ENCODE data around the gene ERFE.

Gene ERFE

DNA sequence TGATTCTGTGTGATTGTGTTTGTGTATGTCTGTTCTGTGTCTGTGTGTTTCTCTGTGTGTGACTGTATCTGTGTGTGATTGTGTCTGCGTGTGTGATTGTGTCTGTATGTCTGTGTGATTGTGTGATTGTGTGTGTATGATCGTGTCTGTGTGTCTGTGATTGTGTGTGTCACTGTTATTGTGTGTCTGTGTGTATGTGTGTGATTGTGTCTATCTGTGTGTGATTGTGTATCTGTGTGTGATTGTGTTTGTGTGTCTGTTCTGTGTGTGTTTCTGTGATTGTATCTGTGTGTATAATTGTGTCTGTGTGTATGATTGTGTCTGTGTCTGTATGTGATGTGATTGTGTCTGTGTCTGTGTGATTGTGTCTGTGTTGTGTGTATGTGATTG, 32.0 kb upstream of the ERFE start:
- DNase-seq: no peak

DNA sequence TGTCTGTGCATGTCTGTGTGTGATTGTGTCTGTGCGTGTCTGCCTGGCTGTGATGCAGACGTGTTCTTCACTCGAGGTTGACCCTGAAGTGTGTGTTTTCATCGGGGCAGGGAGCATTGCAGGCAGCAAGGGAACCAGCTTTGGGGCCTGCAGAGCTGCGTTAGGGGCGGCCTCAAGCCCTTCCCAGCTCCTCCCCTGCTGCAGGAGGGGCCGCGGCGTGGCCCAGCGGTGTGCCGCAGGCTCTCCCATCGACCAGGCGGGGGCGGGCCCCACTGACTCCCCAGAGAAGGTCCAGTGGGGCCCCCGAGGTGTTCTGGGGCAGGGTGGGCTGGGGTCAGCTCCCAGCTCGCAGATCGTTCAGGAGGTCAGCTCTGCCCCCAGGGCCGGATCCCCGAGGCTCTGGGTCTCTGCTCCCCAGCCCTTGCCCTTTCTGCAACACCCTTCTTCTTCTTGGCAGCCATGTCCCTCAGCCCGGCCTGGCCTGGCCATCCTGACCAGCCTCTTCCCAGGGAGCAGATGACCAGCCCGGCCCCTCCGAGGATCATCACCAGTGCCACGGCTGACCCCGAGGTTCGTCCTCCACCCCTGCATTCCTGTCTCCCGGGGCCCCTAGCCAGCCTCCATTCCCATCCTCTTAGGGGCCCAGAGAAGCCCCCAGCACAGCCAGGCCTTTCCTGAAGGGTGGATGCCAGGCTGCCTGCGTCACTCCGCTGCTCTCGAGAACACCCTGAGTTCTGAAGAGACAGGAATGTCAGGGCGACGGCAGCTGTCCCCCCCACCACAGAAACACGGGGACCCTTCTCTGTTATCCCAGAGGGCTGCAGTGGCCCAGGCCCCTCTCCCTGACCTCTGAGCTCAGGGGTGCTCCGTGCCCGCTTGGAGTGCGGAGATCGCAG, 31.4 kb upstream of the ERFE start:
- DNase-seq: no peak

DNA sequence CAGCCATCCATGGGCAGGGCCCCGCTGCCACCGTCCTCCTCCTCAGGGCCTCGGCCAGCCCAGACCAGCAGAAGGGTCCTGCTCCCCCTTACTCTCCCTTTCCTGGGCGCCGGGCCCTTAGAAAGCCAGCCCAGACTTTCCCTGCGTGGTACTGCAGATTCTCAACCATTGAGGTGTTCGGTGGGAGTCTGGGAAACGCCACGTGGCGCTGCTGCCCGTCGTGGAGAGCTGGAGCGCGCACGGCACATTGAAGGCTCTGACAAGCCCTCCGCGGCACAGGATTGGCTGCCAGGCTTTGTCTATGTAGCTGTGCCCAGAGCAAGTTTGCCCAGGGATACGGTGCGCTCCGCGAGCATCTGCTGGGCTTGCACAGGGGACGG, 30.7 kb upstream of the ERFE start:
- DNase-seq: no peak

DNA sequence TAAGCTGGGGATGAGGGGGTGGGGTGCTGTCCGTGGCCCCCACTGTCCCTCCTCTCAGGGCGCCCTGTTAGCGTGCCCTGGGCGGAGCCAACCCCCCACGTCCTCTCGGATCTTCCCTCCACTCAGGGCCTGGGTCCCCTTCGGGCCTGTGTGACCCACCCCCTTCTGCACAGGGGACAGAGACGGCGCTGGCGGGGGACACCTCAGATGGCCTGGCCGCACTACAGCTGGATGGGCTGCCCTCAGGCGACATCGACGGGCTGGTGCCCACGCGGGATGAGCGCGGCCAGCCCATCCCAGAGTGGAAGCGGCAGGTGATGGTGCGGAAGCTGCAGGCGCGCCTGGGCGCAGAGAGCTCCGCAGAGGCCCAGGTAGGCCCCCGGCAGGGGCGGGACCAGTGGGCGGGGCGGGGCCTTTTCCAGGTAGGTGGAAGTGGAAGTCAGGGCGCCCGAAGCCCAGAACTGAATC, 30.2 kb upstream of the ERFE start:
- no peak for DNase-seq

DNA sequence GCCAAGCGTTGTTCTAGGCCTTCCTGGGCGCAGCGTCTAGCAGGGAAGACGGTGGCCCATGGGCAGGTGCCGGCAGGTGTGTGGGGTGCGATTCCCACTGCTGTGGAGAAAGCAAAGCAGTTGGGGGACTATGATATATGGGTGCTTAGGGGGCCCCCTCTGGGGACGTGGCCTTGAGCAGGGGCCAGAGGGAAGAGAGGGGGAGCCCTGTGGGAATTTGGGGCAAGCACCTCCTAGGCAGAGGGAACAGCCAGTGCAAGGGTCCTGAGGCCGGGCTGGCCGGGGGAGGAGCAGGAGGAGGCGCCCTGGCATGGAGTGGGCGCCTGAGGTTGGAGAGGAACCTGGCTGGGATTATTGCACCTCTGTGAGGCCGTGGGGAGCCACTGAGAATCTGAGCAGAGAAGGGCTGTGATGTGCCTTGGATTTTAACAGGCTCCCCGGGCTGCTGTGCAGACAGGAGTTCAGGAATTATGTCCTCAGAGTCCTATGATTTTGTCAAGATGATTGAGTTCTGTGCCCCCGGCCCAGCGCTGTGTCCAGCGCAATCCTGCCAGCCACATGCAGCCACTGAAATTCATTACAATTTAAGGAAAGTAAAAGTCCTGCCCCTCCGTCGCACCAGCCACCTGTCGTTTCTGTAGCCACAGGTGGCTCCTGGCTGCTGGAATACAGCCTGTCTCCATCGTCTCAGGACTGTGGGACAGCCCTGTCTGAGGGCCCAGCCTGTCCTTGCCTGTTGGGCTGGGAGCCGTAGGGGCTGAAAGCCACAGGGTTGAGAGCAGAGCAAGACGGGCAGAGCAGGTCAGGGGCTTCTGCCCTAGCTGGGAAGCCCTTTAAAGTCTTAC, 29.4 kb upstream of the ERFE start:
- no peak for DNase-seq

DNA sequence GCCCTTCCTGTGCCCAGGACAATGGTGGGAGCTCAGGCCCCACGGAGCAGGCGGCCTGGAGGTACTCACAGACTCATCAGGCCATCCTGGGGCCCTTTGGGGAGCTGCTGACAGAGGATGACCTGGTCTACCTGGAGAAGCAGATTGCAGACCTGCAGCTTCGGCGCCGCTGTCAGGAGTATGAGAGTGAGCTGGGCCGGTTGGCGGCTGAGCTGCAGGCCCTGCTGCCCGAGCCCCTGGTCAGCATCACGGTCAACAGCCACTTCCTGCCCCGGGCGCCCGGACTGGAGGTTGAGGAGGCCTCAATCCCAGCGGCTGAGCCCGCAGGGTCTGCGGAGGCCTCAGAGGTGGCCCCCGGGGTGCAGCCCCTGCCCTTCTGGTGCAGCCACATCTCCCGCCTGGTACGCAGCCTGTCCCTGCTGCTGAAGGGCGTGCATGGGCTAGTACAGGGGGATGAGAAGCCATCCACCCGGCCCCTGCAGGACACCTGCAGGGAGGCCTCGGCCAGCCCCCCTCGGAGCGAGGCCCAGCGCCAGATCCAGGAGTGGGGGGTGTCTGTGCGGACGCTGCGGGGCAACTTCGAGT, 28.6 kb upstream of the ERFE start:
- DNase-seq: no peak

DNA sequence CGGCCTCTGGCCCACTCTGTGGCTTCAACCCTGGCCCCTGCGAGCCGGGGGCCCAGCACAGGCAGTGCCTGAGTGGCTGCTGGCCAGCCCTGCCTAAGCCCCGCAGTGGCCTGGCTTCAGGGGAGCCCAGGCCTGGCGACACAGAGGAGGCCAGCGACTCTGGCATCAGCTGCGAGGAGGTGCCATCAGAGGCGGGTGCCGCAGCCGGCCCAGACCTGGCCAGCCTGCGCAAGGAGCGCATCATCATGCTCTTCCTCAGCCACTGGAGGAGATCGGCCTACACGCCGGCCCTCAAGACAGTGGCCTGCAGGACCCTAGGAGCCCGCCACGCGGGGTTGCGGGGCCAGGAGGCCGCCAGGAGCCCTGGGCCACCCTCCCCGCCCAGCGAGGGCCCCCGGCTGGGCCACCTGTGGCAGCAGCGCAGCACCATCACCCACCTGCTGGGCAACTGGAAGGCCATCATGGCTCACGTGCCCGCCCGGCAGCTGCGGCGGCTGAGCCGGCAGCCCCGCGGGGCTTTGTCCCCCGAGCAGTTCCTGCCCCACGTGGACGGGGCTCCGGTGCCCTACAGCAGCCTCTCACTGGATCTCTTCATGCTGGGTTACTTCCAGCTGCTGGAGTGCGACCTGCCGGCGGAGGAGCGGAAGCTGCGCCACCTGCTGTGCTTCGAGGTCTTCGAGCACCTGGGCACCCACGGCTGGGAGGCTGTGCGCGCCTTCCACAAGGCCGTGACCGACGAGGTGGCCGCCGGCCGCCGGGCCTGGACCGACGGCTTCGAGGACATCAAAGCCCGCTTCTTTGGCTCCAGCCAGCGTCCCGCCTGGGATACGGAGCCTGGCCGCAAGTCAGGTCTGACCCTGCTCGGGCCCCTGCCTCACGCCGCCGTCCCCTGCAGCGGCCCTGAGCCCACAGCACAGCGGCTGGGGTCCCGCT, 27.8 kb upstream of the ERFE start:
- DNase-seq: no peak

DNA sequence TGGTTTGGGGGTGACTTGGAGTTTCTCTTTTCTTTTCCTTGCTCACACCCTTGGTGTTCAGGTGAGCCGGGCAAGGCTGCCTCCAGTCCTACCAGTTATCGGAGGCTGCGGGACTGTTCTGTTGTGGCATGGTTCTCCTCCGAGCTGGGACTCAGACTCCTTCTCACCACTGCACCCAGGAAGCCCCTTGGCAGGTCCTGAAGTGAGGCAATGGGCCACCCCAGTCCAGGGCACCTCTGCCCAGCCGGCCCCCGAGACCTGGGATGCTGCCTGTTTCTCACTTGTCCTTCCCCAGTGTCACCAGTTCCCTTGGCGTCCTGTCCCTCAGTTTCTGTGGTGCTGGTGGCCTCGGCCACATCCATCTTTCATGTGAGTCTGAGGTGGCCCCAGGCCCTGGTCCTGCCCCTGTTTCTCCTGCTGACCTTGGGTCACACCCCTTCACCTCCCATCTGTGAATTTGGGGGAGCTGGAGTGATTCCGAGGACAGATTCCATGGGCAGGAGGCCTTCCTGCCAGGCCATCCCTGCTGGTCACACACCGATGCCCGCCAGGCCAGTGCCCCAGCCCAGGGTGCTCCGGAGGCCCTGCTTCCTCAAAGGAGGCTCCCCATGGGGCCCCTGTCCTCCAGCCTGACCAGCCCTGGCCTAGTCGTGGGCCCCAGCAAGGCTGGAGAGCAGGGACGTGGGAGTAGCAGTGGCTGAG, 26.9 kb upstream of the ERFE start:
- no peak for DNase-seq

DNA sequence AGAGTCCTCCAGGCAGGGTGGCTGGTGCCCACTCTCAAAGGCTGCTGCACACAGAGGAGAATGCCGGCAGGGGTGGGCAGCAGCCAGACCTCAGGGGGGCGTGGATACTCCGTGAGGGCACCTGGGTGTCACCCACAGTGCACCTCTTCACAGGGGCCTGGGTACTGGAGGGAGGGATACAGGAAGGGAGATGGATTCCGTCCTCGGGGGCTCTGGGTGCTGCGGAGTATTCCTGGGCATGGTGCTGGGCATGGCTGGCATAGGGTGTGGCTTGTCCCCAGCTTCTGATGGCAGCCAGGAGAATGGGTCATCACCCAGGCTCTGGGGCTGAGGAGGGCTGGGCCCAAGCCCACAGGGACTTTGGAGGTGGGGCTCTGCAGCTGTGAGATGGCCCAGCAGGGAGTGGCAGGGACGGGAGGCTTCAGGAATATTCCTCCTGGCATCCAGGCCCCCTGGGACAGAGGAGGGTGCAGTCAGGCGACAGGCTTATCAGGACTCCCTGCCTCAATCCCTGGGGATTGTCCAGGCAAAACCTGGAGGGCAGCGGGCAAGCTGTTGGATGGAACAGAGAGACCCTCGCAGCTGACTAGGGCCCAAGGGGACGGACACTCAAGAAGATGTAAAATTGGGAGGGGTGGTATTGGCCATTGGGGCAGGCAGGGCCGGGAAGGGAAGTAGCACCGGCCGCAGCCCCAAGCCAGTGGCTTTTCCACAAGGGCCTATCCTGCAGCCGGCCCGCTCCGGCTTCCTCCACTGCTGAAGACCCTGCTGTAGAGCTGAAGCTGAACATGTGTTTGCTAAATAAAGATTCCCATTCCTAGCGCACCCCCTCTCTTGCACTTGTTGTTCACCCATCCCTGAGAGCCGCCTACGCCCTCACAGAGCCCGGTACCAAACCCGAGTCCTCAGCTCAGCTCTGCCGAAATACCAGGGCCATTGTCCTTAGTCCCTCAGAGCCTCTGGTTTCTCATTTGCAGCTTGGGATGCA, 26.0 kb upstream of the ERFE start:
- DNase-seq: no peak

DNA sequence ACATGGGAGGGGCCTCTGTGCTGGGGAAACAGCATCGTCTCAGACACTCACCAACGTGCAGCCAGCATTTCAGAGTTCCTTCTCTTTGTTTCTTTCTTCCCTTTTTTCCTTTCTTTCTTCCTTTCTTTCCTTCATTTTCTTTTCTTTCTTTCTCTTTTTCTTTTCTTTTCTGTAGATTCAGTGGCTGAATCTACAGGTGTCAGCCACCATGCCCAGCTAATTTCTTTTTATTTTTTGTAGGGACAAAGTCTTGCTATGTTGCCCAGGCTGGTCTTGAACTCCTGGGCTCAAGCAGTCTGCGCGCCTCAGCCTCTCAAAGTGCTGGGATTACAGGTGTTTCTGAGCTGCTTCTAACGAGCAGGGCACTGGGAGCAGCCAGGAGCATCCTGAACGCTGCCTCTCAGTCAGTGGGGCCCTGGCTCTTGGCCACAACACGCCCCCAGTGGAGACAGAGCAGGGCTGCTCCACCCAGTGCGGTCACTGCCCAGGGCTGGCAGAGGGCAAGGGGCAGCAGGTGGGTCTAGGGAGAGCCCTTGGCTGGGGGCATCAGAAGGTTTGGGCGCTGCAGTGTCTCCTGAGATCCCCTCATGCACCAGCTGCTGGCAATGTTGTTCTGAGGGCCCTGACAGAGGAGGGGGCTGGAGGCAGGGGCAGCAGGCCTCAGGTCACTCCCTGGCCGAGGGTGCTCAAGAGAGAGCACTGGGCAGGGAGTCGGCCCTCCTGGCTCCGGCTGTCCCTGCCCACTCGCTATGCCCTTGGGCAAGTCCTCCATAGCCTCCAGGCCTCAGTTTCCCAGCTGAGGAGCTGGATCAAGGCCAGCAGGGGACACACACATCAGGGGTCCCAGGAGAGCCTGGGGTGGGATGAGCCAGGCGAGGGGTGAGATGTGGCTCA, 25.0 kb upstream of the ERFE start:
- no peak for DNase-seq

DNA sequence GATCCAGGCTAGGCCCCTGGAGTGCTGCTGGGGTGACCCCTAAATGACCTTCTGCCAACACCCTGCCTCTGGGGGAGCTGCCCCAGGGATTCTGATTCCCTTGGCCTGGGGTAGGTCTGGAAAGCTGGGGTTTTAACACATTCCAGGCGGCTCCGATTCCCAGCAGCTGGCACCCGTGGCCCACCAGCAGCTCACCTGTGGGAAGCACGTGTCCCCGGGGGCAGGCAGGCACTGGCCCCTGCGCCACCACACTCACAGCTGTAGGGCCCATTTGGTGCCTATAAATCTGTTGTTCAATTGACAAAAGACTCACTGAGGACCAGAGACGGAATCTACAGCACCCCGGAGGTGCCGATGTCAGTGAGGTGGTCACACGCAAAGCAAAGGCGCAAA, 24.4 kb upstream of the ERFE start:
- no peak for DNase-seq

DNA sequence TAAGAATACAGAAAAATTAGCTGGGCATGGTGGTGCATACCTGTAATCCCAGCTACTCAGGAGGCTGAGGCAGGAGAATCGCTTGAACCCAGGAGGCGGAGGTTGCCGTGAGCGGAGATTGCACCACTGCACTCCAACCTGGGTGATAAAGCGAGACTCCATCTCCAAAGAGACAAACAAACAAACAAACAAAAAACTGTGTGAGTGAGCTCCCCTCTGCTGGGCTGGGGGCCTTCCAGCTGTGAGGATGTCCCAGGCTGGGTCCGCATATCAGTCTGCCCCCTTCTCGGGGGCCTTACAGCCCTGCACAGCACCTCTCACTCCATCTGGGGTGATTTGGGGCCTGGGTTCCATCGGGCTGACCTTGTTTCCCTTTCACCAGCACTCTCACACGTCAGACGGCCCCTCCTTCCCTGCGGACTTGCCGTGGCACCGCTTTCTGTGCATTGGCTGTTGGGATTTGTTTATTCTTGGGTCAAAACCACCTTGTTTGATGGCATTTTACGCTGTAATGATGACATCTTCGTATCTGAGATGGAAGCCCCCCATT, 23.1 kb upstream of the ERFE start:
- DNase-seq: no peak

DNA sequence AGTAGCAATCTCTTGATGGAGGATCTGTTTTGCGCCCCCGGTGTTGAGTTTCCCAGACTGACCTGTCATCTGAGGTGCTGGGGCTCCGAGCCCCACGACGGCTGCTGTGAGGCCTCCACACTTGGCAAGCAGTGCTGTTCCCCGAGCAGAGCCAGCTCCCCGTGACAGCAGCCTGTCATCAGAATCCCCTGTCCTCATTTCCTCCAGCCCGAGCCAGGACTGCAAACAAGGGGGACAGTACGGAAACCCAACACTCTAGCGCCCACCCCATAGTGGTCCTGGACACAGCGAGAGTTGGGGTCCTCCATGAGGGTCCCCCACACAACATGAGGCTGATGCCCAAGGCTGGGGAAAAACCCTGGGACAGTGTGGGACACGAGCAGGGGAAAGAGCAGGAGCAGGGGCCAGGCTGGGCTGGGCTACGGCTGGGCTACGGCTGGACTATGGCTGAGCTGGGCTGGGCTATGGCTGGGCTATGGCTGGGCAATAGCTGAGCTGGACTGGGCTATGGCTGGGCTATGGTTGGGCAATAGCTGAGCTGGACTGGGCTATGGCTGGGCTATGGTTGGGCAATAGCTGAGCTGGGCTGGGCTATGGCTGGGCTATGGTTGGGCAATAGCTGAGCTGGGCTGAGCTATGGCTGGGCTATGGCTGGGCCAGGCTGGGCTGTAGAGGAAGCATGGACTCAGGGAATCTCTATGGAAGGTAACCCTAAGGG, 21.8 kb upstream of the ERFE start:
- no peak for DNase-seq

DNA sequence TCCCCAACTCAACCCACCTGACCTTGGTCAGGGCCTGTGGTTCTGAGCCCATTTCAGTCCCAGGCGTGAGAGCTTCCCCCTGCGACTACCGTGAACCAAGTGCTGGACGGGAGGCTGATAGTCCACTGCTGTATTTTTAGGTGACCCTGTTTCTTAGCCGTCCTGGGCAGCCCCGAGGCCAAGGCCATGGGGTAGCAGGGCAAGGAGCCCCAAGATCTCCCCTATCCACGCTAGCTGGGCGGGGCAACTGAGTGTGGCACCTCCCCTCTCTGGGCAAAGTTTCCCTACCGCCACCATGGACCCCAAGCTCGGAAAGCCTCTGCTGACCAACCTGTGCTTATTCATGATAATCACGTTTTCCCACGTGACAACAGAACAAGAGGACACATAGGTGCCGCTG, 20.9 kb upstream of the ERFE start:
- no peak for DNase-seq

DNA sequence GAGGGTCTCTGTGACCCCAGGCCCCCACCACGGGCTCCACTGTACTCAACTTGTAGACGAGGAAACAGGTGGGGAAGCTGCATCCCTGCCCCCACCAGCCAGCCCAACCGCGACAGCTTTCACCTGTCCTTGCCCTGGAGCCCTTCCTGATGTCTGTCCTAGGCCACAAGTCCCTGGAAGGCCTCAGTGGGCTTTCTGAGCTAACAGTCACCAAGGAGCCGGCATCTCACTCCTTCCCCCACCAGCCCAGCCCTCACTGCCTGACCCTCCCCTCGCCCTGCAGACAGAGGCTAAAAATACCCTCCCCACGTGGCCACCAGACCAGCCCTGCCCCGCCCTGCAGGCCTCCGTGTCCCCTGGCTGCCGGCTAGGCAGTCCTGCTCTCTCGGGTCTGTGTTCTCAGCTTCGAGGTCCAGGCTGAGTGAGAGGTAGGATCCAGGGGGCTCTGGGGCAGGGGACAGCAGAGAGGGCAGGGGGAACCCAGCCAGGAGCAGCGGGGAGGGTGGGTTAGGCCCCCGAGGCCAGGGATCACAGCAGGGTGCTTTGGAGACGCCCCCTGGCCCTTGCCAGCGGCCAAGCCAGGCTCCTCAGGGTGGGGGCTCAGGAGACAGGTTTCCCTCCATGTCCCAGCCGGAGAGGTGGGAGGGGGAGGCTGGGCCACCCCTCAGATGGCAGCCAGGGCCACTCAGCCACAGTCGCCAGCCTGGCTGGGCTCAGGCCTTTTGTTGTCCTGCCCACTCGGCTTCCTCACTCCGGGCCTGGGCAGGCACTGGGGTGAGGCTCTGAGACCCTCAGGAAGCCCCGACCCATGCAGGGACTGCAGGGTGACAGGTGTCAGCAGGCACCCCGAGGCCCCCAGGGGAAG, 20.2 kb upstream of the ERFE start, which contains the start of gene KLHL30:
Gene KLHL30, plus strand, starts transcription at position 338 of the 865 bp plus-strand sequence. CDS start 2,087 bp downstream, outside the sequence.
- no peak for DNase-seq

DNA sequence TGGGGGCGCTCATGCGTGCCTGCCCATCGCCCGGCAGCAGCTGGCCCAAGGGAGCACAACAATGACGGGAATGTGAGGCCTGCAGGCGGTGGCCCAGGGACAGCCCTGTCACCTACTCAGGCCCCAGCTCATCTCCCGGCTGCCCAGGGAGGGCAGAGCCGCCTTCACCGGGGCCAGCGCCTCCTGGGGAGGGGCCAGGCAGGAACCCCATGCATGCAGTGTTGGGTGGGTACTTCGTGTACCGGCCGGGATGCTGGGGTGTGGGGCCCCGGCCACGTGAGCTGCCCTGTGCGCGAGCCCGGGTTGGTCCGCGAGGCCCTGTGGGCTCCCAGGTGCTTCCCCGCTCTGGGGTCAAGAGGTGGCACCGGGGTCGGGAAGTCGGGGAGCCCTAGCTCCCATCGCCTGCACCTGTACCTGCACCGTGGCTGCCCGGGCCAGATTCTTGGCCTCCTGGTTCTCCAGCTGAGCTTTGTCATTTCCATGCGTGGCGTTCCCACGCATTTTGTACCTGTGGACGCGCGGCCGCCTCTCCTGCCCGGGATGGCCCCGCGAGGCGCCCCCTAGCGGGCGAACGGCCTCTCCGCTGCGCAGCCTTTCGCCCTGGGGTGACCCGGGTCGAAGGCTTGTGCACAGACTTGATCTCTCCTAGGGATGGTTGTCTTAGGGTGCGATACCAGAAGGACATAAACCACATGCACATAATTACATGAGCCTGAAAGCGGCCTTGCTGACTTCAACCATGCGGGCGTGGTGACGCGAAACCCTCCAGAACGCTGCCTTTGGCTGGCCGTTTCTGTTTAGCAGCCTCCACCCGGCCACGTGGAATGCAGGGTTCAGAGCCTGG, 19.4 kb upstream of the ERFE start:
- DNase-seq: no peak
